ENCODE data around the gene C14orf119. TPM values are rescaled to one million over a fixed set of nuclear protein-coding genes. Genes with fewer than 3 reads are reported as not detected.

The C14orf119 gene
- total and polyA plus RNA-seq, 9 of the 15 experiments (the other 6 are each of a cell fraction or from before 2014, with no cell fraction given) = 36.7 to 251 (median 51.8) TPM

DNA sequence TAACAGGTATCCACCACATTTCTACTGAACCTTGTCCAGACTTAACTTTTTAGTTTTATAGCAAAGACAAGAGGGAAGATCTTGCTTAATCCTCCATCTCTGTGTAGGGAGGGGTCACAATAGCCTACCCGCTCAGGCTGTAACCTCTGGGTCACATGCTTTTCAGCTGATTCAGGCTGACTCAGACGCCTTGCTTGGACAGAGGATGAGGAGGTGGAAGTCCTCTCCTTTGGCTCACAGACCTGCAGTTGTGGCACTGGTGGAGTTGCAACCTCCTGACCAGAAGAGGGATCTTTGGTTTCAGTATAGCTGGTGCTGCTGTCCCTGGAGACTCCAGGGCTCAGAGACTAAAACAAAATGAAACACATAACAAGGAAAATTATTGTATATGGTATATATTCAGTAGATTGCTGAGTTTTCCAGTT is 16.6 kb upstream of the C14orf119 start (continued):
- TF ChIP-seq, protein P1, sequence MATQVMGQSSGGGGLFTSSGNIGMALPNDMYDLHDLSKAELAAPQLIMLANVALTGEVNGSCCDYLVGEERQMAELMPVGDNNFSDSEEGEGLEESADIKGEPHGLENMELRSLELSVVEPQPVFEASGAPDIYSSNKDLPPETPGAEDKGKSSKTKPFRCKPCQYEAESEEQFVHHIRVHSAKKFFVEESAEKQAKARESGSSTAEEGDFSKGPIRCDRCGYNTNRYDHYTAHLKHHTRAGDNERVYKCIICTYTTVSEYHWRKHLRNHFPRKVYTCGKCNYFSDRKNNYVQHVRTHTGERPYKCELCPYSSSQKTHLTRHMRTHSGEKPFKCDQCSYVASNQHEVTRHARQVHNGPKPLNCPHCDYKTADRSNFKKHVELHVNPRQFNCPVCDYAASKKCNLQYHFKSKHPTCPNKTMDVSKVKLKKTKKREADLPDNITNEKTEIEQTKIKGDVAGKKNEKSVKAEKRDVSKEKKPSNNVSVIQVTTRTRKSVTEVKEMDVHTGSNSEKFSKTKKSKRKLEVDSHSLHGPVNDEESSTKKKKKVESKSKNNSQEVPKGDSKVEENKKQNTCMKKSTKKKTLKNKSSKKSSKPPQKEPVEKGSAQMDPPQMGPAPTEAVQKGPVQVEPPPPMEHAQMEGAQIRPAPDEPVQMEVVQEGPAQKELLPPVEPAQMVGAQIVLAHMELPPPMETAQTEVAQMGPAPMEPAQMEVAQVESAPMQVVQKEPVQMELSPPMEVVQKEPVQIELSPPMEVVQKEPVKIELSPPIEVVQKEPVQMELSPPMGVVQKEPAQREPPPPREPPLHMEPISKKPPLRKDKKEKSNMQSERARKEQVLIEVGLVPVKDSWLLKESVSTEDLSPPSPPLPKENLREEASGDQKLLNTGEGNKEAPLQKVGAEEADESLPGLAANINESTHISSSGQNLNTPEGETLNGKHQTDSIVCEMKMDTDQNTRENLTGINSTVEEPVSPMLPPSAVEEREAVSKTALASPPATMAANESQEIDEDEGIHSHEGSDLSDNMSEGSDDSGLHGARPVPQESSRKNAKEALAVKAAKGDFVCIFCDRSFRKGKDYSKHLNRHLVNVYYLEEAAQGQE (IDR thresholded peaks at IDR 0.05; ENCODE audit: borderline replicate concordance) = peak; percentile 42; the same call in 1 of the 2 replicates
- TF ChIP-seq, protein P1 (CRISPR knock-in tag; IDR thresholded peaks at IDR 0.05; ENCODE audit: low read depth) = no peak; the same call in 1 of the 2 replicates
- TF ChIP-seq HLTF (IDR thresholded peaks at IDR 0.05) (no peak), SIN3A (IDR thresholded peaks at IDR 0.05; ENCODE audit: borderline replicate concordance in 2 of 2, control insufficient read depth in 1 of 2, low read depth in 2 of 2, low read length in 2 of 2) (peak; percentile 59 to 91; a peak in 2 of 4 replicates), MCM7 (IDR thresholded peaks at IDR 0.05) (no peak), KLF13 (tag; IDR thresholded peaks at IDR 0.05; ENCODE audit: borderline replicate concordance, low read depth) (no peak), CCNT2 (IDR thresholded peaks at IDR 0.05; ENCODE audit: borderline replicate concordance, extremely low read depth, insufficient read length, low read depth, low read length) (no peak), MEF2D (tag; conservative IDR thresholded peaks at IDR 0.05; ENCODE audit: low read depth) (peak; percentile 46), HDAC6 (IDR thresholded peaks at IDR 0.05; ENCODE audit: low read depth, low read length) (no peak), RAD51 (IDR thresholded peaks at IDR 0.05; ENCODE audit: borderline replicate concordance, low read depth) (peak; percentile 89), VEZF1 (CRISPR knock-in tag; IDR thresholded peaks at IDR 0.05) (peak; percentile 78), TFAP4 (CRISPR knock-in tag; IDR thresholded peaks at IDR 0.05; ENCODE audit: borderline replicate concordance) (peak; percentile 99), PHF21A (IDR thresholded peaks at IDR 0.05; ENCODE audit: borderline replicate concordance, low read depth) (no peak)
- TF ChIP-seq, protein P2, sequence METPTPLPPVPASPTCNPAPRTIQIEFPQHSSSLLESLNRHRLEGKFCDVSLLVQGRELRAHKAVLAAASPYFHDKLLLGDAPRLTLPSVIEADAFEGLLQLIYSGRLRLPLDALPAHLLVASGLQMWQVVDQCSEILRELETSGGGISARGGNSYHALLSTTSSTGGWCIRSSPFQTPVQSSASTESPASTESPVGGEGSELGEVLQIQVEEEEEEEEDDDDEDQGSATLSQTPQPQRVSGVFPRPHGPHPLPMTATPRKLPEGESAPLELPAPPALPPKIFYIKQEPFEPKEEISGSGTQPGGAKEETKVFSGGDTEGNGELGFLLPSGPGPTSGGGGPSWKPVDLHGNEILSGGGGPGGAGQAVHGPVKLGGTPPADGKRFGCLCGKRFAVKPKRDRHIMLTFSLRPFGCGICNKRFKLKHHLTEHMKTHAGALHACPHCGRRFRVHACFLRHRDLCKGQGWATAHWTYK (CRISPR knock-in tag; IDR thresholded peaks at IDR 0.05) = peak; percentile 29; the same call in 1 of the 2 replicates

All from K562 (cell line).